Measurements from ENCODE around the gene PLEKHG4B. TPM values are rescaled to one million over a fixed set of nuclear protein-coding genes. Genes with fewer than 3 reads are reported as not detected.

Gene PLEKHG4B
- total RNA-seq, 2 experiments from 2014 or later = not detected

DNA sequence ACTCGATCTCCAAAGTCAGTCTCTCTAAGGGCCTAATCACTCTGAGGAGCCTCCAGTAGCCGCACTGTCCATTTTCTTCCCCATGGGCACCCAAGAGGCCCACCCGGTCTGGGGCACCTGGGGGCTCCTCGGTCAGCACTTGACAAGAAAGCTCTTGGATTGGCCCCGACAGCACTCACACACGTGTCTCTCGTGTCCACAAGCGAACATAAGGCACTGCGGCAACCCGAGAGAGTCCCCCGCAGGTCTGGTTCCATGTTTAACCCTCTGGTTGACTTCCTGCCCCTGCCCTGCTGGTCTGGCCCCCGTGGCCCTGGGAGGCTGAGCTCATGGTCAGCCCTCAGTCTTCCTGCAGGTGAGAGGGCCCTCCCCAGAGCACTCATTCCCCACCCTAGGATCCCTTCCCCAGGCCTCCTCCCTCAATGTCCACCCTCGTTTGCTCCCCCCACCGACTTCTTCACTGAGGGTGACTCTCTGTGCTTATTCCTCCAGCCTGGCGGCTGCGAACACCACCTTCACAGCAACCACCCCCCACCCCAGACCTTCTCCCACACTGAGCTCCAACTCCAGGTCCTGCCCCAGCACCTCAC is 83.0 kb downstream of the PLEKHG4B start:
- ATAC-seq = no peak
- no peaks in the 10 kb centered on the region for H3K4me1 Mint-ChIP-seq
- no peaks in the 10 kb centered on the region for H3K36me3 Mint-ChIP-seq
- no peak overlapping the region for H3K27ac Mint-ChIP-seq
- peaks cover 13% of the 10 kb centered on the region for H3K27me3 Mint-ChIP-seq
- no peaks in the 10 kb centered on the region for H3K9me3 Mint-ChIP-seq (ENCODE audit: low read depth)
- H3K4me3 Mint-ChIP-seq = no peak overlapping the region
- CTCF ChIA-PET = no interaction called here
- DNase-seq = no peak

DNA sequence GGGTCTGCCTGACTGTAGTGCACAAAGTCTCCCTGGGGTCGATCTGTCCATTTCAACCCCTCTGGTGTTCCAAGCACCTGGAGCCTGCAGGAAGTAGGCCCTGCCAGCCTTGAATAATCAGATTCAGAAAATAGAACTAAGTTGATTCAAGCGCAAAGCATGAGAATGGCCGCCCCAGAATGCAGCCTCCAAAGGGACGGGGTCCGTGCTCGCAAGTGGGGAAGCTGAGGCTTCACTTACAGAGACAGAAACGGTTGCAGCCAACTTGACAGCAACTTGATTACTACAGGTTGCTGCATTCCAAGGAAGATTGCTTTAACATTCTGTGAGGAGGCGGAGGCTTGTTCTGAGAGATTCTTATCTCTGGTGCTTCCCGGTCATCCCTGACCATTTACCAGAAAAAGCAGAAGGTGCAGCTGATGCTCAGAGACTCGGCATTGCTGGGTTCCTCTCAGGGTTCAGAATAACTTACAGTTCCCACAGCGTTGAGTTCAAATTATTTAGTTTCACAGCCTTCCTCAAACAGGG is 84.4 kb downstream of the PLEKHG4B start:
- DNase-seq (no peak), ATAC-seq (no peak)
- peaks cover 13% of the 10 kb centered on the region for H3K27me3 Mint-ChIP-seq
- no peaks in the 10 kb centered on the region for H3K36me3 Mint-ChIP-seq
- H3K4me1 Mint-ChIP-seq = no peaks in the 10 kb centered on the region
- CTCF ChIA-PET = no interaction called here
- no peaks in the 10 kb centered on the region for H3K9me3 Mint-ChIP-seq (ENCODE audit: low read depth)
- no peak overlapping the region for H3K4me3 Mint-ChIP-seq
- H3K27ac Mint-ChIP-seq = no peak overlapping the region

DNA sequence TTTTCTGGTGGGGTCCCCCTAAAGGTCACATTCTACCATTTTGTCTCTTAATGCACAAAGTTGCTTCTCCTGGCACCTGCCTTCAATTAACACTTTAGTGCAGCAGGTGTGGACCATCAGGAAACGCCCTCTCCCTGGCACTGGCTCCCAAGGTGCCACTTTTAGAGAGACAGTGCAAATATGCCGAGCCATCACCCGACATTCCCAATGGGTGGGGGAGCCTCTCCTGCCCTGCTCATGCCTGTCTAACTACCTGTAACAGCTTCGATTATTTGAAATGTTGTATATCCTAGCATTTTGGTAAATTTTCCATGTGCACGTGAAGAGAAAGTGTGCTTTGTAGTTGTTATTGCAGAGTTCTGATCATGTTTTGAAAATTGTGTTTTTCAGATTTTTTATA is 86.1 kb downstream of the PLEKHG4B start:
- no peak for ATAC-seq
- H3K27me3 Mint-ChIP-seq = peaks cover 13% of the 10 kb centered on the region
- H3K27ac Mint-ChIP-seq = no peak overlapping the region
- H3K4me3 Mint-ChIP-seq = no peak overlapping the region
- H3K36me3 Mint-ChIP-seq = no peaks in the 10 kb centered on the region
- CTCF ChIA-PET = no interaction called here
- H3K4me1 Mint-ChIP-seq = no peaks in the 10 kb centered on the region
- no peaks in the 10 kb centered on the region for H3K9me3 Mint-ChIP-seq (ENCODE audit: low read depth)
- DNase-seq = no peak

DNA sequence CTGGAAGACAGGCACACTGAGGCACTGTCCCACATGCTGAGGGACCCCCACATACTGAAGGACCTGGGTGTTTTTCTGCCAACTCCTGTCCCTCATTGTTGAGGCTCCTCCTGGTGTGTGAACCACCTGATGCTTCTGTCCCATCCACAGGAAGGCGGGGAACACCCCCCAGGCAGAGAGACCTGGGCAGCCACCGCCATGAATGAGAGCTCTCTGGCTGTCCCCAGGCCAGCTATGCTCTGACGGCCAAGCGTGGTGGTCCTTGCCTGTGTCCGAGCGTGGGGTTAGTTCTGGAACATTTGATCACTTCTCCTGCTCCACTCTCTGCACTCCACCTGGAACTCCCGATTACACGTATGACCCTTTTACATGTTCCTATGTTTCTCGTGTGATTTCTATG is 87.4 kb downstream of the PLEKHG4B start:
- Mint-ChIP-seq H3K4me3 (no peak overlapping the region), H3K36me3 (no peaks in the 10 kb centered on the region), H3K9me3 (ENCODE audit: low read depth) (no peaks in the 10 kb centered on the region), H3K27ac (no peak overlapping the region), H3K4me1 (no peaks in the 10 kb centered on the region), H3K27me3 (peaks cover 13% of the 10 kb centered on the region)
- CTCF ChIA-PET = interaction anchor here (1.4 kb wide), 1 partner anchor 9 kb away, joined by 3 read pairs; no protein-coding TSS in a partner anchor
- no peak for DNase-seq
- ATAC-seq = no peak

DNA sequence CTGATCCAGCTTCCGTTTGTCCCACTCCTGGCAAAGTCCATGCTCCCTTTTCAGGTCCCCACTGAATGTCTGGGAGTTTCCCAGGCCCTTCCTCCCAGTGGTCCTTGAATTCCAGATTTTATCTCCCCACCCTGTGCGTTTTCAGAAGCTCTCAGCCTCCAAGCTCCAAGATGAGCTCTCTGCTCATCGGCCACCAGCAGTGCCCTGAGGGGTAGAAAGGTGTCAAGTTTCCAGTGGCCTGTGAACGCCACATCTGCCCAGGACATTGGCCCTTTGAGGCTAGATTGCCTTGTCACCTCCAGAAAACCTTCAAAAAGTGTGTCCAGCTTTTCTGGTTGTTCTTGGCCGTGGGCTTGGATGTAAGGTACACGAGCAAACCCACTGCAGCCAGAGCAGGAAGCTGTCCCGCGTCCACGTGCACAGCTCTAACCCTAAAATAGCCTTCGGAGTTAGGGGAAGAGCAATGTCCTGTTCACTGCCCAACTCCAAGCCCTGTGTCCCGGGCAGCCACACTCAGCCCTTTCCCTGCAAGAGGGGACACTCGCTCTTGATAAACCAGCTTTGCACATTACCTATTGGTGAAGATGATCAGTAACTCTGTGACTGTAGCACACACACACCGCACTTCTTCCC is 88.4 kb downstream of the PLEKHG4B start:
- DNase-seq = no peak
- no peaks in the 10 kb centered on the region for H3K4me1 Mint-ChIP-seq
- no peak overlapping the region for H3K27ac Mint-ChIP-seq
- H3K27me3 Mint-ChIP-seq = peaks cover 15% of the 10 kb centered on the region
- no peak overlapping the region for H3K4me3 Mint-ChIP-seq
- no peaks in the 10 kb centered on the region for H3K36me3 Mint-ChIP-seq
- no peaks in the 10 kb centered on the region for H3K9me3 Mint-ChIP-seq (ENCODE audit: low read depth)
- ATAC-seq = no peak
- CTCF ChIA-PET = interaction anchor here (0.6 to 1.4 kb wide), 2 partner anchors 8 to 153 kb away, joined by 3 read pairs; no protein-coding TSS in a partner anchor

DNA sequence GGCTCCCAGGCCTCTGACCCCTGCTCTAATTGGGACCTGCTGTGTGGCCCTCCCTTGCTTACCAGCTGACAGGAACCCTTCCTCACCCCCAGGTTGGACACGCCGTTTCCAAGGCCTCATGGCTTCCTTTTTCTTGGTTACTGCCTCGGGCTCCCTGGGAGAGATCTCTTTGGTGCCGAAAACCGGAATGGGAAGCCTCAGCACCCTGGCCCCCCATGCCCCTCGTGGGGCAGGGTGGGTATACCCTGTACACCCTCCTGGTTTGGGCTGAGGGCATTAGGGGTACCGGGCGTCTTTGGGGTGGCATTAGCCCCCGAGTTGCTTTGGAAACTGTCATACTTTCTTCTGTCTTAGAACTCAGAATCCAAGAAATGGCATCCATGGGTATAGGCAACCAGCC is 89.2 kb downstream of the PLEKHG4B start:
- no peak overlapping the region for H3K27ac Mint-ChIP-seq
- CTCF ChIA-PET = interaction anchor here (1.4 kb wide), 1 partner anchor 7 kb away, joined by 3 read pairs; no protein-coding TSS in a partner anchor
- H3K27me3 Mint-ChIP-seq = peaks cover 15% of the 10 kb centered on the region
- H3K36me3 Mint-ChIP-seq = no peaks in the 10 kb centered on the region
- no peaks in the 10 kb centered on the region for H3K4me1 Mint-ChIP-seq
- no peak for ATAC-seq
- H3K4me3 Mint-ChIP-seq = no peak overlapping the region
- no peak for DNase-seq
- H3K9me3 Mint-ChIP-seq (ENCODE audit: low read depth) = no peaks in the 10 kb centered on the region

DNA sequence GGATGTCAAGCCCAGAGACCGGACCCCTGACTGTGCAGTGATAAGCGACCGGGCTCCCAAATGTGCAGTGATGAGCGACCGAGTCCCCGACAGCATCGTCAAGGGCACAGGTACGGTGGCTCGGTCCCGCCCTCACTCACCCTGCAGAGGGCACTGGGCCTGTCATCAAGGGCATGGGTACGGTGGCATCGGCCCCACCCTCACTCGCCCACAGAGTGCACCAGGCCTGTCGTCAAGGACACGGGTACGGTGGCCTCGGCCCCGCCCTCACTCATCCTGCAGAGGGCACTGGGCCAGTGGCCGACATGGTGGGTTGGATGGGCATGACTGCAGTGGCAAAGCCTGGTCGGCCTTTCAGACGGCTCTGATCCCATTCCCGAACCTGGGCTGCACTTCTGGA is 89.6 kb downstream of the PLEKHG4B start:
- CTCF ChIA-PET = no interaction called here
- Mint-ChIP-seq H3K4me1 (no peaks in the 10 kb centered on the region), H3K27ac (no peak overlapping the region), H3K36me3 (no peaks in the 10 kb centered on the region), H3K27me3 (peaks cover 15% of the 10 kb centered on the region), H3K9me3 (ENCODE audit: low read depth) (no peaks in the 10 kb centered on the region), H3K4me3 (no peak overlapping the region)
- no peak for DNase-seq
- no peak for ATAC-seq

DNA sequence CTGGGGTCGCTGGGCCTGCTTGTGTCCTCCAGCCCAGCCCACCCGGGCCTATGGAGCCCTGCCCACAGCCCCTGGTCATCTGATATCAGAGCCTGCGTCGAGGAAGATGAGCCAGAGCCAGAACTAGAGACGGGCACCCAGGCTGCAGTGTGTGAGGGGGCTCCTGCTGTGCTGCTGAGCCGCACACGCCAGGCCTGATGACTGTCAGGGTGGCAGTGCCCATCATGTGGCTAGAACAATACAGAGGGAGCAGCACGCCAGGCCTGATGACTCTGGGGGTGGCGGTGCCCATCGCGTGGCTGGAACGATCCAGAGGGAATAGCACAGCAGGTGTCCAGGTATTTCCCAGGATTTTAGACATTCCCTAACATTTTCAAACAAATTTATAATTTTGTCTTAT is 90.2 kb downstream of the PLEKHG4B start:
- peaks cover 15% of the 10 kb centered on the region for H3K27me3 Mint-ChIP-seq
- no peak for ATAC-seq
- no peak overlapping the region for H3K4me3 Mint-ChIP-seq
- no peak overlapping the region for H3K27ac Mint-ChIP-seq
- no peaks in the 10 kb centered on the region for H3K4me1 Mint-ChIP-seq
- CTCF ChIA-PET = no interaction called here
- H3K9me3 Mint-ChIP-seq (ENCODE audit: low read depth) = no peaks in the 10 kb centered on the region
- H3K36me3 Mint-ChIP-seq = no peaks in the 10 kb centered on the region
- no peak for DNase-seq

DNA sequence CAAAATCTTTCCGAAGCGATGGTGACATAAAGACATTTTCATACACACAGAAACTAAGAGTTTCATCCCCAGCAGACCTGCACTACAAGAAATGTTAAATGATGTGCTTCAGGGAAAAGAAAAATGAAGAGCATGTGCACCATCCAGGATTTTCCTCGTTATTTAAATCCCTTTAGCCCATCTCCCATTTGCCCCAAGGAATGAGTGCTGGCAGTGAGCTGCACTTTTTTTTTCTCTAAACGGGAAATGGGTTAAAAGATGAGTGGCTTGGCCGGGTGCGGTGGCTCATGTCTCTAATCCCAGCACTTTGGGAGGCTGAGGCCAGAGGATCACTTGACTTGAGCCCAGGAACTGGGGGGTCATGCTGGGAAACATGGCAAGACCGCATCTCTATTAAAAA is 92.5 kb downstream of the PLEKHG4B start:
- Mint-ChIP-seq H3K36me3 (no peaks in the 10 kb centered on the region), H3K4me1 (peaks cover 10% of the 10 kb centered on the region), H3K27me3 (peaks cover 6% of the 10 kb centered on the region), H3K27ac (no peak overlapping the region), H3K9me3 (ENCODE audit: low read depth) (no peaks in the 10 kb centered on the region), H3K4me3 (no peak overlapping the region)
- DNase-seq = no peak
- CTCF ChIA-PET = no interaction called here
- ATAC-seq = no peak

DNA sequence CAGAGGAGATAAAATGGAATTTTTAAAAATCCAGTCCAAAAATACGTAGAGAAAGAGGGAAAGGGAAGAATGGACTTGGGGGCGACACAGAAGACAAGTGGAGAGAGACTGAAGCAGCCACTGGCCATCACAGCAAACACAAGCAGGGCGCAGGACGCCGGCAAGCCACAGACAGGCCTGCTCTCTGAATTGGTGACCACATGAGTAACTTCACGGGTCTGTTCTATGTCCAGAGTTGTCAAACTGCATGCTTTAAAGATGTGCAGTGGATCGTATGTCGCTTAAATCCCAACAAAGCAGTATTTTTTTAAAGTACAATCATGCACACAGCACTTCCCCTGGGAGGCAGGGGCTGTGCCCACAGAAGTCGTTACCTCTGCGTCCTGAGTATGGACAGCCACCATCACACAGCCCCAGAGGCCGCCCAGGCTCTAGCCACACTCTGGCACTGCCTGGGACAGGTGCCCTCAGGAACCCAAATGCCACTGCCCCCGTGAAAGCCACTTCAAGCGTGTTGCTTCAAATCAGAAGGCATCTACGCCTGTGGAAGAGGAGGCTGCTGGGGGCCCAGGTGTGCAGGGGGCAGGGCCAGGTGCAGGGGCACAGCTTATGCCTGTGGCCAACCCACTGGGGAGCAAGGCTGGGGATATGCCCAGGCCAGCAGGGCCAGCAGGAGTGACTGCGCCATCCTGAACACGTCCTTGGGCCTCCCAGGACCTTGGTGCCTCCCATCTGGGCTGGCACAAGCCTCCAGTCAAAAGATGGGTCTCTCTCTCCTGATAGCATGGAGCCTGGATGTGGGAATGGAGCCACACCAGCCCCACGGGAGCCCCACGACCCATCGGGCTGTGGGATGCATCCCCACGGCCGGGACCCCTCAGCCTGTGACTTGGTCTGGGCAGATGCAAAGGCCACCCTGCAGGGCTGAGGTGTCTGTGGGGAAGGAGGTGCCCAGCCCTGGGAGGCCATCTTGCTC is 93.4 kb downstream of the PLEKHG4B start:
- CTCF ChIA-PET = no interaction called here
- Mint-ChIP-seq H3K27ac (no peak overlapping the region), H3K27me3 (peaks cover 5% of the 10 kb centered on the region), H3K36me3 (no peaks in the 10 kb centered on the region), H3K9me3 (ENCODE audit: low read depth) (no peaks in the 10 kb centered on the region), H3K4me1 (peaks cover 12% of the 10 kb centered on the region), H3K4me3 (no peak overlapping the region)
- ATAC-seq (no peak), DNase-seq (no peak)

DNA sequence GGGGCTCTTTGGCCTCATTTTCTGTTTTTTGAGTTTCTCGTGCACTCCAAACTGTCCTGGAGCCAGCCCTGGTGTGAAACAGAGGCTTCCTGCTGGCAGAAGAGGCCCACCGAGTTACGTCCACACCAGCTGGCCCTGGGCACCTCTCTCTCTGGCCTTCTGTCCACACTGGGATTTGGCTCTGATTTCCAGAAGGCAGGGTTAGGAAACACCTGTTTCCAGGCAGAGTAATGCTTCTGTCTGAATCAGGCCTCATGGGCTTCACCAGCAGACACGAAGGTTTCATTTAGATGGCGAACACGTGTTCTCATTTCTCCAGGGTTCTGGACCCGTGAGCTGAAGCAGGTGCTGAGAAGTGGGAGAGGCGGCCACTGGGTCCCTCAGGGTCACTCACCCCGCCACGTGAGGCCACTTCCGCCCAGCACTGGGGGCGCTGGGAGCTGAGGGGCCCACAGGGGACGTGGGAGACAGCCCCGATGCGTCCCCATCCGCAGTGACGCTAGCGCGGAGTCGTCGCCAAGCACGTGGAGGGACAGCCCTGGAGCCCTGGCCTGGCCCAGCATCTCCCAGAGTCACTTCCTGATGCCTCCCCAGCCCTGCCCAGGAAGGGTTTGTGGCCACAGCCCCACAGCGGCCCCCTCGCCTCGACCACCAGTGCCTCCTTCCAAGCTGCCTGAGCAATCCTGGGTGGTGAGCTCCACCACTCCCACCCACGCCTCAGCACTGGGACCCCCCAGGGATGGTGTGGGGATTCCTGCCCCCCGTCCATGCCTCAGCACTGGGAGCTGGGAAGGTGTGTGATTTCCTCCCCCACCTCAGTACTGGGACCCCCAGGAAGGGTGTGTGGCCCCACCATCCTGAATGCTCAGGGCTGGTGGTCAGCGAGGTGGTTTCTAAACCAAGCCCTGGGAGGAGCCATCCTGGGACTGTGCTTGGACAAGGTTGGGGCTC is 94.4 kb downstream of the PLEKHG4B start:
- Mint-ChIP-seq H3K36me3 (no peaks in the 10 kb centered on the region), H3K9me3 (ENCODE audit: low read depth) (no peaks in the 10 kb centered on the region), H3K27me3 (peaks cover 11% of the 10 kb centered on the region), H3K4me3 (no peak overlapping the region), H3K4me1 (peaks cover 13% of the 10 kb centered on the region), H3K27ac (no peak overlapping the region)
- CTCF ChIA-PET = no interaction called here
- ATAC-seq (no peak), DNase-seq (no peak)

DNA sequence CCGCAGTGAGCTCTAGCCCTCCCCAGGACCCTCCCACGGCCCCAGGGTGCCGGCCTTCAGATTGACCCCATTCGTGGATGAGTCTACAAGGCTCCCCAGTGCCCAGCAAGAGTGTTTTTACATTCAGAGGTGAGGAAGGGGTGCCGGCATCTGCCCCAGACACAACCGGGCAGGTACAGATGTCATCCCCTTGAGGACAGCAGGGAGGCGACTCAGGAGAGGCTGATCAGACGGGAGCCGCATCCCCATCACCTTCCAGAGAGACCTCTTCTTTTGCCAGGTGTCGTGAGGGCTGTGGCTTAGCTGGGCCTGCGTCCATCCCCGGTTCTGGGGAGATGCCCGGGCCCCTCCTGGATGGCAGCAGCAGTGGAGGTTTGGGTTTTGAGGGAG is 95.1 kb downstream of the PLEKHG4B start:
- DNase-seq (no peak), ATAC-seq (no peak)
- Mint-ChIP-seq H3K36me3 (no peaks in the 10 kb centered on the region), H3K4me3 (no peak overlapping the region), H3K27ac (no peak overlapping the region), H3K9me3 (ENCODE audit: low read depth) (no peaks in the 10 kb centered on the region), H3K27me3 (peaks cover 11% of the 10 kb centered on the region), H3K4me1 (peaks cover 13% of the 10 kb centered on the region)
- CTCF ChIA-PET = interaction anchor here (2.6 kb wide), 1 partner anchor 32 kb away, joined by 21 read pairs; the partner anchor contains the start of genes CCDC127 and SDHA
